PC-3 (cell line): Measurements from ENCODE around the gene CDH4.

Source experiments
- CTCF ChIP-seq: fragments of 300-600 bp; sonication (generic); conservative IDR thresholded peaks from 2 replicates; pipeline ENCODE4 v1.5.1; 2017; ENCODE audit warnings: antibody characterized with exemption, low read depth, mild to moderate bottlenecking, low read length
- EZH2 ChIP-seq: fragments of 300-600 bp; sonication (generic); IDR thresholded peaks from one replicate; pipeline ENCODE4 v1.6.1; 2017; ENCODE audit warnings: antibody characterized with exemption, mild to moderate bottlenecking, low read length; ENCODE audit not compliant: unreplicated experiment
- EZH2phosphoT487 ChIP-seq: fragments of 300-600 bp; sonication (generic); IDR thresholded peaks from 2 replicates; pipeline ENCODE4 v1.6.1; 2018; ENCODE audit warnings: mild to moderate bottlenecking, antibody characterized with exemption, low read length, borderline replicate concordance

- TF ChIP-seq CTCF (no peak), EZH2 (no peak), EZH2phosphoT487 (no peak)
Measured at GRCh38 chr20:61857414-61857775, 605.3 kb downstream of the CDH4 start.
